Head of caudate nucleus (tissue), 42 donors: ENCODE data around the gene SERPINI1.

Source experiments
- DNase-seq, 42 donors: peaks; one replicate each; pipeline versions ENCODE4 v3.0.0 to v3.0.0-alpha.2; 2020 to 2021; ENCODE audit warnings: mixed read lengths in 7 of 42
- intact Hi-C: fragments of 100-400 bp; cut with DNase I; formaldehyde crosslinking; loops from one replicate; pipeline ENCODE4 v1.15.0; 2022

SERPINI1 gene

GRCh38 chr3:167867981-167868380 lies 132.5 kb downstream of the SERPINI1 start:
- intact Hi-C loops: no loop called here

GRCh38 chr3:167870181-167870580 lies 134.7 kb downstream of the SERPINI1 start:
- intact Hi-C loops: no loop called here
- DNase-seq: no peak

More at GRCh38 chr3:167867981-167868380, 132.5 kb downstream of the SERPINI1 start:
- no peak for DNase-seq

DNA sequence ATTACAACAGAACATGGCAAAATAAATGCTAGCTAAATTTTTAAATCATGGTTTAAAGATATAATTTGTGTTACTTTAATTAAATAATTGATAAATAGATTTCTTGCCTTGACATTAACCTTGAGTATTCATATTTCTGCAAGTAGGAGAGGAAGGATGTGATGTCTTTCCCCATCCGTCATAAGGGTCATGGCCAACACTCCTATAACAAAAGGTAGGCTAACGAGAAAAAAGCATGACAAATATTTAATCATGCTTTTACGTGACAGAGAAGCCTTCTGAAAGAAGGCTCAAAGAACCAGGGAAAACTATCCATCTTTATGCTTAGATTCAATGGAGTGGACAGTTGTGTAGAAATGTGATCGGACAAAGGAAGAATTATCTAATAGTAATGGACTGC lies 135.2 kb downstream of the SERPINI1 start:
- DNase-seq: no peak
- intact Hi-C loops: no loop called here

GRCh38 chr3:167872032-167872431 lies 136.5 kb downstream of the SERPINI1 start:
- DNase-seq: no peak
- intact Hi-C loops: no loop called here

- intact Hi-C loops: no loop called here
- DNase-seq: no peak
Measured at GRCh38 chr3:167872941-167873340, 137.4 kb downstream of the SERPINI1 start.

- intact Hi-C loops: no loop called here
- DNase-seq: no peak
Measured at GRCh38 chr3:167874671-167875372, 139.3 kb downstream of the SERPINI1 start.
